ENCODE measurements around the gene CUL4A. TPM values are rescaled to one million over a fixed set of nuclear protein-coding genes. Genes with fewer than 3 reads are reported as not detected.
"Not testable (repeated sequence)": the region's sequence is repeated elsewhere in the genome, so short reads cannot be mapped to it uniquely, and the experiment has no call there.

Gene CUL4A
- polyA plus RNA-seq, 4 donors, result 68.9 to 91.5 (median 83.5) TPM

GRCh38 chr13:113232208-113233003 is 23.0 kb downstream of the CUL4A start:
- no peak for DNase-seq (ENCODE audit: low read depth in 4 of 4, low spot score in 2 of 4)

GRCh38 chr13:113233101-113233500 is 23.7 kb downstream of the CUL4A start:
- DNase-seq (ENCODE audit: low read depth in 4 of 4, low spot score in 2 of 4), result no peak

- DNase-seq (ENCODE audit: low read depth in 4 of 4, low spot score in 2 of 4), result no peak
Measured at GRCh38 chr13:113238536-113238935, 29.1 kb downstream of the CUL4A start.

- DNase-seq (ENCODE audit: low read depth in 4 of 4, low spot score in 2 of 4), result no peak
Measured at GRCh38 chr13:113239357-113239756, 29.9 kb downstream of the CUL4A start.

GRCh38 chr13:113239986-113240385 is 30.6 kb downstream of the CUL4A start:
- no peak for DNase-seq (ENCODE audit: low read depth in 4 of 4, low spot score in 2 of 4)

GRCh38 chr13:113241623-113242022 is 32.2 kb downstream of the CUL4A start:
- not testable (repeated sequence) for DNase-seq (ENCODE audit: low read depth in 4 of 4, low spot score in 2 of 4)

GRCh38 chr13:113243847-113244246 is 34.4 kb downstream of the CUL4A start:
- DNase-seq (ENCODE audit: low read depth in 4 of 4, low spot score in 2 of 4), result no peak

- no peak for DNase-seq (ENCODE audit: low read depth in 4 of 4, low spot score in 2 of 4)
Measured at GRCh38 chr13:113245849-113246796, 36.7 kb downstream of the CUL4A start.

- no peak for DNase-seq (ENCODE audit: low read depth in 4 of 4, low spot score in 2 of 4)
Measured at GRCh38 chr13:113252516-113253095, 43.2 kb downstream of the CUL4A start.

GRCh38 chr13:113257908-113258307 is 48.5 kb downstream of the CUL4A start:
- DNase-seq (ENCODE audit: low read depth in 4 of 4, low spot score in 2 of 4), result not testable (repeated sequence)

GRCh38 chr13:113258321-113259054 is 49.1 kb downstream of the CUL4A start:
- DNase-seq (ENCODE audit: low read depth in 4 of 4, low spot score in 2 of 4), result no peak

- no peak for DNase-seq (ENCODE audit: low read depth in 4 of 4, low spot score in 2 of 4)
Measured at GRCh38 chr13:113260996-113261395, 51.6 kb downstream of the CUL4A start.

GRCh38 chr13:113263016-113263415 is 53.6 kb downstream of the CUL4A start:
- not testable (repeated sequence) for DNase-seq (ENCODE audit: low read depth in 4 of 4, low spot score in 2 of 4)

GRCh38 chr13:113267642-113268405 is 58.4 kb downstream of the CUL4A start:
- no peak for DNase-seq (ENCODE audit: low read depth in 4 of 4, low spot score in 2 of 4)

- DNase-seq (ENCODE audit: low read depth in 4 of 4, low spot score in 2 of 4), result no peak
Measured at GRCh38 chr13:113272031-113272430, 62.6 kb downstream of the CUL4A start.

- DNase-seq (ENCODE audit: low read depth in 4 of 4, low spot score in 2 of 4), result no peak
Measured at GRCh38 chr13:113272701-113273181, 63.3 kb downstream of the CUL4A start.

- DNase-seq (ENCODE audit: low read depth in 4 of 4, low spot score in 2 of 4), result no peak
Measured at GRCh38 chr13:113273321-113273720, 63.9 kb downstream of the CUL4A start.

GRCh38 chr13:113273851-113274590 is 64.6 kb downstream of the CUL4A start:
- no peak for DNase-seq (ENCODE audit: low read depth in 4 of 4, low spot score in 2 of 4)

- no peak for DNase-seq (ENCODE audit: low read depth in 4 of 4, low spot score in 2 of 4)
Measured at GRCh38 chr13:113274721-113275120, 65.3 kb downstream of the CUL4A start.

Measured in left renal cortex interstitium (tissue), 4 donors.